HepG2 (cell line): ENCODE data around the gene USB1. TPM values are rescaled to one million over a fixed set of nuclear protein-coding genes. Genes with fewer than 3 reads are reported as not detected.
A peak's percentile ranks its signal among the peaks of the same experiment; 100 is the strongest.

Experiments
- ATAC-seq: fragments of 200-7000 bp; cut with Tn5 transposase; 3 replicates; pipeline ENCODE4 v1.9.1; 2020; ENCODE audit warnings: mild to moderate bottlenecking, moderate library complexity
- BruUV-seq: library from RNA; stranded (reverse); fragments of 400-500 nt; replicated peaks from 2 replicates; lab custom pipeline; 2021; lab: Mats Ljungman, UMichigan
- CTCF ChIA-PET: fragments of 300-600 bp; formaldehyde crosslinking; extraction: SDS; loops from one replicate; lab custom pipeline; 2021; ENCODE audit warnings: low total read pairs, inconsistent platforms, low intra/inter-chr PET ratio; lab: Yijun Ruan, JAX
- POLR2A ChIA-PET: fragments of 350-600 bp; sonication (Branson Sonifier 250); formaldehyde crosslinking; loops from one replicate; lab custom pipeline; 2020; ENCODE audit warnings: antibody characterized with exemption, inconsistent platforms; lab: Yijun Ruan, JAX
- DNase-seq: peaks from one replicate; pipeline ENCODE4 v3.0.0-alpha.2; 2015; ENCODE audit warnings: low spot score
- FAIRE-seq: peaks from 3 replicates; lab custom pipeline; 2011; peaks lifted over from hg19 to GRCh38; lab: Jason Lieb, UNC
- H2AFZ ChIP-seq: one replicate; pipeline ENCODE4 v1.6.1; 2011; ENCODE audit warnings: low read length, inconsistent platforms
- H3K27ac ChIP-seq: fragments of 300-600 bp; 3 replicates; pipeline ENCODE4 v1.8.0; 2011; ENCODE audit warnings: mixed run types, mild to moderate bottlenecking, mixed read lengths, low read length, inconsistent platforms; ENCODE audit not compliant: insufficient read depth; ENCODE audit errors: extremely low read length
- H3K27me3 ChIP-seq, 2 experiments: fragments of 200-600 bp in 1 of 2; 2 replicates in 1 of 2; 3 replicates in 1 of 2; pipeline versions ENCODE4 v1.6.0 to v1.8.0; 2011; ENCODE audit warnings: low read length in 2 of 2, mild to moderate bottlenecking in 2 of 2, moderate library complexity in 2 of 2, inconsistent platforms in 1 of 2; ENCODE audit not compliant: insufficient read depth in 2 of 2, control insufficient read depth in 1 of 2
- H3K36me3 ChIP-seq, 2 experiments: fragments of 200-600 bp in 1 of 2; replicated peaks in 1 of 2; 2 replicates in 1 of 2; 3 replicates in 1 of 2; pipeline versions ENCODE4 v1.5.1 to v1.8.0; 2011; ENCODE audit warnings: low read length in 2 of 2, inconsistent platforms in 1 of 2; ENCODE audit not compliant: insufficient read depth in 2 of 2, control insufficient read depth in 1 of 2
- H3K4me1 ChIP-seq: 2 replicates; pipeline ENCODE4 v1.5.1; 2012; ENCODE audit warnings: low read length, inconsistent platforms; ENCODE audit not compliant: insufficient read depth
- H3K4me2 ChIP-seq: 2 replicates; pipeline ENCODE4 v1.6.0; 2011; ENCODE audit warnings: low read depth, low read length, inconsistent platforms
- H3K4me3 ChIP-seq, 3 experiments: fragments of 200-600 bp in 1 of 3; sonication (generic), shearing (Covaris generic) in 1 of 3; replicated peaks in 1 of 3; 2 replicates each; pipeline ENCODE4 v1.5.1; 2011 to 2016; ENCODE audit warnings: low read length in 3 of 3, inconsistent platforms in 2 of 3, low read depth in 2 of 3, mild to moderate bottlenecking in 2 of 3, control low read depth in 1 of 3, mixed read lengths in 1 of 3; ENCODE audit not compliant: insufficient read depth in 1 of 3
- H3K79me2 ChIP-seq: one replicate; pipeline ENCODE4 v1.6.1; 2011; ENCODE audit warnings: low read length, inconsistent platforms; ENCODE audit not compliant: insufficient read depth
- H3K9ac ChIP-seq: 2 replicates; pipeline ENCODE4 v1.6.0; 2011; ENCODE audit warnings: mild to moderate bottlenecking, low read depth, low read length, inconsistent platforms; ENCODE audit not compliant: insufficient read depth
- H3K9me3 ChIP-seq: 2 replicates; pipeline ENCODE4 v1.5.1; 2012; ENCODE audit warnings: mild to moderate bottlenecking, low read length
- H4K20me1 ChIP-seq: 2 replicates; pipeline ENCODE4 v1.6.0; 2011; ENCODE audit warnings: inconsistent platforms, mild to moderate bottlenecking, low read length, moderate library complexity; ENCODE audit not compliant: insufficient read depth
- BRD4 ChIP-seq: sonication (generic); formaldehyde crosslinking; IDR thresholded peaks from 2 replicates; pipeline ENCODE4 v1.4.0; 2020; ENCODE audit warnings: missing genetic modification reagents
- GPN1 ChIP-seq: sonication (generic); formaldehyde crosslinking; IDR thresholded peaks from 2 replicates; pipeline ENCODE4 v1.5.1; 2020; ENCODE audit warnings: missing genetic modification reagents, borderline replicate concordance
- JARID2 ChIP-seq: sonication (generic); formaldehyde crosslinking; IDR thresholded peaks from 2 replicates; pipeline ENCODE4 v1.8.1; 2023; ENCODE audit warnings: missing genetic modification reagents, inconsistent platforms; ENCODE audit not compliant: insufficient replicate concordance
- SALL1 ChIP-seq: sonication (generic); formaldehyde crosslinking; IDR thresholded peaks from 2 replicates; pipeline ENCODE4 v1.8.0; 2022; ENCODE audit warnings: mild to moderate bottlenecking, missing genetic modification reagents
- SKI ChIP-seq: fragments of 450-650 bp; IDR thresholded peaks from one replicate; pipeline ENCODE4 v1.6.1; 2018; ENCODE audit warnings: mild to moderate bottlenecking; ENCODE audit not compliant: partially characterized antibody
- STAG1 ChIP-seq: sonication (generic); formaldehyde crosslinking; IDR thresholded peaks from 2 replicates; pipeline ENCODE4 v1.4.0; 2020; ENCODE audit warnings: missing genetic modification reagents
- TAF15 ChIP-seq: fragments of 200-400 bp; formaldehyde crosslinking; IDR thresholded peaks from one replicate; pipeline ENCODE4 v1.6.1; 2018; ENCODE audit warnings: mild to moderate bottlenecking, low read depth, low read length; ENCODE audit not compliant: poor library complexity, severe bottlenecking
- ZFP36L2 ChIP-seq: sonication (generic); formaldehyde crosslinking; IDR thresholded peaks from 2 replicates; pipeline ENCODE4 v1.4.0; 2020; ENCODE audit warnings: missing genetic modification reagents
- ZNF230 ChIP-seq: sonication (generic); formaldehyde crosslinking; IDR thresholded peaks from 2 replicates; pipeline ENCODE4 v1.4.0; 2020; ENCODE audit warnings: mild to moderate bottlenecking, missing genetic modification reagents
- ZNF501 ChIP-seq: sonication (generic); formaldehyde crosslinking; IDR thresholded peaks from 2 replicates; pipeline ENCODE4 v1.5.1; 2020; ENCODE audit warnings: mild to moderate bottlenecking, moderate library complexity, missing genetic modification reagents
- ZNF563 ChIP-seq: sonication (generic); formaldehyde crosslinking; IDR thresholded peaks from 2 replicates; pipeline ENCODE4 v1.8.0; 2022; ENCODE audit warnings: mild to moderate bottlenecking, moderate library complexity, missing genetic modification reagents
- ZNF572 ChIP-seq: sonication (generic); formaldehyde crosslinking; IDR thresholded peaks from 2 replicates; pipeline ENCODE4 v1.5.1; 2020; ENCODE audit warnings: mild to moderate bottlenecking, missing genetic modification reagents
- ZNF619 ChIP-seq: sonication (generic); formaldehyde crosslinking; IDR thresholded peaks from 2 replicates; pipeline ENCODE4 v1.4.0; 2020; ENCODE audit warnings: mild to moderate bottlenecking, missing genetic modification reagents
- ZZZ3 ChIP-seq: sonication (generic); formaldehyde crosslinking; IDR thresholded peaks from 2 replicates; pipeline ENCODE4 v1.4.0; 2020; ENCODE audit warnings: missing genetic modification reagents, mild to moderate bottlenecking, borderline replicate concordance
- WGBS: methylation state at CpG from one replicate; pipeline ENCODE4 v1.1.6; 2017; ENCODE audit warnings: low lambda C conversion rate; 5-methylcytosine and 5-hydroxymethylcytosine counted together
- in situ Hi-C: cut with HindIII; loops from 2 replicates; pipeline ENCODE4 v1.10.0; 2017; ENCODE audit warnings: low pct_unique_long_range_greater_than_20kb; ENCODE audit not compliant: extremely low pct_ligation_motif_present
- intact Hi-C: fragments of 100-400 bp; cut with micrococcal nuclease; formaldehyde crosslinking; loops from one replicate; pipeline ENCODE4 v1.10.0; 2022; ENCODE audit not compliant: unreplicated experiment
- polyA plus RNA-seq, 8 experiments: library from polyadenylated mRNA; depleted of rRNA in 3 of 8; stranded (reverse) in 7 of 8; unstranded in 1 of 8; fragments of >200 nt; fragmentation: Illumina TruSeq in 4 of 8; extraction: Trizol in 4 of 8; gene quantifications; 2 replicates each; pipeline versions ENCODE4 v1.2.1 to v1.2.3, GENCODE V29; 2011 to 2016; ENCODE audit warnings: low read depth in 4 of 8, missing spikeins in 1 of 8, mixed read lengths in 1 of 8; ENCODE audit not compliant: insufficient read depth in 1 of 8
- total RNA-seq, 5 experiments: library from RNA; depleted of rRNA; stranded (reverse); fragments of >200 nt; fragmentation: Illumina TruSeq; extraction: Trizol; gene quantifications; 2 replicates each; pipeline ENCODE4 v1.2.3, GENCODE V29; 2016; ENCODE audit warnings: low read depth in 1 of 5
- TF ChIP-seq, protein P1 (sequence below): sonication (generic); formaldehyde crosslinking; IDR thresholded peaks from 2 replicates; pipeline ENCODE4 v1.5.1; 2020; ENCODE audit warnings: mild to moderate bottlenecking, moderate library complexity, missing genetic modification reagents
- TF ChIP-seq, protein P2 (sequence below): sonication (generic); formaldehyde crosslinking; IDR thresholded peaks from 2 replicates; pipeline ENCODE4 v1.5.0; 2020; ENCODE audit warnings: missing genetic modification reagents
- TF ChIP-seq, protein P3 (sequence below): sonication (generic); formaldehyde crosslinking; IDR thresholded peaks from 2 replicates; pipeline ENCODE4 v1.9.0; 2021; ENCODE audit warnings: missing genetic modification reagents, borderline replicate concordance
- TF ChIP-seq, protein P4 (sequence below): sonication (generic); formaldehyde crosslinking; IDR thresholded peaks from 2 replicates; pipeline ENCODE4 v1.9.0; 2022; ENCODE audit warnings: missing genetic modification reagents, mild to moderate bottlenecking, borderline replicate concordance

Gene USB1
- total and polyA plus RNA-seq, 2 of the 13 experiments (the other 11 are each of a cell fraction or from before 2014, with no cell fraction given), result 16.7 to 65.4 TPM

DNA sequence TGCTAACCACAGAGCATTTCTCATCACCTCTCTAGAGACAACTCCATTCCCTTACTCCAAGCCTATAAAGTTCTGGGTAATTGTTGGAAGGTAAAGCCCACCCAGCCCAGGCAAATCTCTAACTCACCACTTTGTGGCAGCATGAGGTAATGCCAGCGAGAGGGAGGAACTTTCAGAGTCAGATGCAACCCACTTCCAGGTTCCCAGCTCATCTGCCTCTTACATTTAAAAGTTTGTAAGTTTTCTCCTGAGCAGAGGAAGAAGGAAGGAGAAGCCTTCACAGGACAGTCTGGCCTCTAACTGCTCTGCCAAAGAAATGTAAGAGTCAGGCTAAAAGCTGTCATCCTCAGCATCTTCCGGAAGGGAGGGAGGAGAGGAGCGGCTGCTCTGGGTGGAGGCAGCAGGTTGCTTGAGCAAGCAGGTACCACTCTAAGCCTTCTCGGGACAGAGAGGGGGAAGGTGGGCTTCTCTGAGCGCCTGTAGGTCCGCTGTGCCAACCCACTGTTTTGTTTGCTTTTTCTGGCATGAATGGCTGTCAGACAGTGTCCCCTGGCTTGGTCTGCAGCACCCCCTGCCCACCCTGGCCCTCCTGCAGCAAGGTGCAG is 1.7 kb upstream of the USB1 start:
- in situ Hi-C loops, result no loop called here
- intact Hi-C loops, result no loop called here
- peak; percentile 29 for DNase-seq
- Histone ChIP-seq H3K4me3 (peak overlapping the region; percentile 85 to 98 (median 93)), H3K9me3 (no peaks in the 10 kb centered on the region), H2AFZ (no peak overlapping the region), H3K4me1 (peaks cover 34% of the 10 kb centered on the region), H3K27me3 (no peaks in the 10 kb centered on the region; a peak in 1 of 5 replicates), H3K36me3 (peaks cover 10 to 31% of the 10 kb centered on the region in 2 experiments; a peak in 4 of 5 replicates), H4K20me1 (no peaks in the 10 kb centered on the region), H3K9ac (peak overlapping the region; percentile 81), H3K4me2 (peak overlapping the region; percentile 99), H3K79me2 (peaks cover 7% of the 10 kb centered on the region), H3K27ac (peak overlapping the region; percentile 53)
- ChIA-PET CTCF (interaction anchor here (0.7 kb wide), 1 partner anchor 350 kb away, joined by 3 read pairs; no protein-coding TSS in a partner anchor), POLR2A (interaction anchor here (0.8 to 4.1 kb wide), 11 partner anchors 24 to 264 kb away, joined by 3 to 24 read pairs (median 4); partner anchors contain the start of genes CFAP20, KATNB1 and KIFC3)
- ATAC-seq, result no peak
- peak; percentile 93 for FAIRE-seq
- WGBS, result 15% methylated on average over 5 of the region's 6 CpGs
- no TSS peak for BruUV-seq
- peak; percentile 52 for TF ChIP-seq ZNF501
- no peak for TF ChIP-seq ZNF230
- TF ChIP-seq ZNF572, result 0 out of 2 replicates have a peak, but pooled peaks have one; percentile 51
- TF ChIP-seq, protein P1, sequence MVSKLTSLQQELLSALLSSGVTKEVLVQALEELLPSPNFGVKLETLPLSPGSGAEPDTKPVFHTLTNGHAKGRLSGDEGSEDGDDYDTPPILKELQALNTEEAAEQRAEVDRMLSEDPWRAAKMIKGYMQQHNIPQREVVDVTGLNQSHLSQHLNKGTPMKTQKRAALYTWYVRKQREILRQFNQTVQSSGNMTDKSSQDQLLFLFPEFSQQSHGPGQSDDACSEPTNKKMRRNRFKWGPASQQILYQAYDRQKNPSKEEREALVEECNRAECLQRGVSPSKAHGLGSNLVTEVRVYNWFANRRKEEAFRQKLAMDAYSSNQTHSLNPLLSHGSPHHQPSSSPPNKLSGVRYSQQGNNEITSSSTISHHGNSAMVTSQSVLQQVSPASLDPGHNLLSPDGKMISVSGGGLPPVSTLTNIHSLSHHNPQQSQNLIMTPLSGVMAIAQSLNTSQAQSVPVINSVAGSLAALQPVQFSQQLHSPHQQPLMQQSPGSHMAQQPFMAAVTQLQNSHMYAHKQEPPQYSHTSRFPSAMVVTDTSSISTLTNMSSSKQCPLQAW (CRISPR knock-in tag), result peak; percentile 32; the same call in 1 of the 2 replicates
- TF ChIP-seq, protein P2, sequence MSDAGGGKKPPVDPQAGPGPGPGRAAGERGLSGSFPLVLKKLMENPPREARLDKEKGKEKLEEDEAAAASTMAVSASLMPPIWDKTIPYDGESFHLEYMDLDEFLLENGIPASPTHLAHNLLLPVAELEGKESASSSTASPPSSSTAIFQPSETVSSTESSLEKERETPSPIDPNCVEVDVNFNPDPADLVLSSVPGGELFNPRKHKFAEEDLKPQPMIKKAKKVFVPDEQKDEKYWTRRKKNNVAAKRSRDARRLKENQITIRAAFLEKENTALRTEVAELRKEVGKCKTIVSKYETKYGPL, result no peak
- TF ChIP-seq, protein P3, sequence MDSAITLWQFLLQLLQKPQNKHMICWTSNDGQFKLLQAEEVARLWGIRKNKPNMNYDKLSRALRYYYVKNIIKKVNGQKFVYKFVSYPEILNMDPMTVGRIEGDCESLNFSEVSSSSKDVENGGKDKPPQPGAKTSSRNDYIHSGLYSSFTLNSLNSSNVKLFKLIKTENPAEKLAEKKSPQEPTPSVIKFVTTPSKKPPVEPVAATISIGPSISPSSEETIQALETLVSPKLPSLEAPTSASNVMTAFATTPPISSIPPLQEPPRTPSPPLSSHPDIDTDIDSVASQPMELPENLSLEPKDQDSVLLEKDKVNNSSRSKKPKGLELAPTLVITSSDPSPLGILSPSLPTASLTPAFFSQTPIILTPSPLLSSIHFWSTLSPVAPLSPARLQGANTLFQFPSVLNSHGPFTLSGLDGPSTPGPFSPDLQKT (CRISPR knock-in tag), result no peak
- peak; percentile 44 for TF ChIP-seq JARID2
- TF ChIP-seq ZNF619 (CRISPR knock-in tag), result 0 out of 2 replicates have a peak, but pooled peaks have one; percentile 23
- TF ChIP-seq BRD4 (CRISPR knock-in tag), result 0 out of 2 replicates have a peak, but pooled peaks have one; percentile 36
- TF ChIP-seq, protein P4, sequence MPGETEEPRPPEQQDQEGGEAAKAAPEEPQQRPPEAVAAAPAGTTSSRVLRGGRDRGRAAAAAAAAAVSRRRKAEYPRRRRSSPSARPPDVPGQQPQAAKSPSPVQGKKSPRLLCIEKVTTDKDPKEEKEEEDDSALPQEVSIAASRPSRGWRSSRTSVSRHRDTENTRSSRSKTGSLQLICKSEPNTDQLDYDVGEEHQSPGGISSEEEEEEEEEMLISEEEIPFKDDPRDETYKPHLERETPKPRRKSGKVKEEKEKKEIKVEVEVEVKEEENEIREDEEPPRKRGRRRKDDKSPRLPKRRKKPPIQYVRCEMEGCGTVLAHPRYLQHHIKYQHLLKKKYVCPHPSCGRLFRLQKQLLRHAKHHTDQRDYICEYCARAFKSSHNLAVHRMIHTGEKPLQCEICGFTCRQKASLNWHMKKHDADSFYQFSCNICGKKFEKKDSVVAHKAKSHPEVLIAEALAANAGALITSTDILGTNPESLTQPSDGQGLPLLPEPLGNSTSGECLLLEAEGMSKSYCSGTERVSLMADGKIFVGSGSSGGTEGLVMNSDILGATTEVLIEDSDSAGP, result 0 out of 2 replicates have a peak, but pooled peaks have one; percentile 45
- TF ChIP-seq ZNF563 (CRISPR knock-in tag), result no peak
- TF ChIP-seq TAF15, result peak; percentile 10
- TF ChIP-seq SALL1 (CRISPR knock-in tag), result 0 out of 2 replicates have a peak, but pooled peaks have one; percentile 4
- no peak for TF ChIP-seq ZFP36L2 (CRISPR knock-in tag)
- TF ChIP-seq STAG1 (CRISPR knock-in tag), result peak; percentile 27; the same call in 1 of the 2 replicates
- TF ChIP-seq SKI, result no peak
- no peak for TF ChIP-seq ZZZ3
- no peak for TF ChIP-seq GPN1
